Nucleus accumbens (tissue), 56 donors: ENCODE results near the gene CACNB1.

Experiments used
- DNase-seq, 56 donors: peaks; one replicate each; lab custom pipeline; 2025; lab: John Stamatoyannopoulos, UW

Gene CACNB1

GRCh38 chr17:39208136-39208535 is 10.7 kb upstream of the CACNB1 start:
- peak in 38 of 56 donors; percentile 24 to 85 (median 48) for DNase-seq

- no peak for DNase-seq
Observed at GRCh38 chr17:39205112-39205526, 7.7 kb upstream of the CACNB1 start.

- no peak for DNase-seq
Observed at GRCh38 chr17:39204245-39204644, 6.8 kb upstream of the CACNB1 start.

GRCh38 chr17:39200957-39201510 is 3.6 kb upstream of the CACNB1 start:
- no peak for DNase-seq

GRCh38 chr17:39200070-39200879 is 2.8 kb upstream of the CACNB1 start, which contains the start of gene RPL19:
Gene RPL19 (plus strand): TSS chr17:39200283. CDS start chr17:39200345, 62 bp downstream.
- DNase-seq: peak in 51 of 56 donors; percentile 32 to 94 (median 78)

GRCh38 chr17:39199820-39200069 is 2.3 kb upstream of the CACNB1 start:
- DNase-seq: peak in 51 of 56 donors; percentile 27 to 95 (median 82)

- DNase-seq: no peak
Observed at GRCh38 chr17:39198186-39198566, 707 bp upstream of the CACNB1 start.

GRCh38 chr17:39196808-39197291 is 619 bp downstream of the CACNB1 start:
- DNase-seq: peak in 7 of 56 donors; percentile 11 to 42 (median 27)

GRCh38 chr17:39196241-39196807 is 1.1 kb downstream of the CACNB1 start:
- DNase-seq: no peak

- peak in 3 of 56 donors; percentile 10 to 21 (median 12) for DNase-seq
Observed at GRCh38 chr17:39195568-39196160, 1.8 kb downstream of the CACNB1 start.

GRCh38 chr17:39194985-39195524 is 2.4 kb downstream of the CACNB1 start:
- peak in 42 of 56 donors; percentile 17 to 75 (median 52) for DNase-seq

GRCh38 chr17:39194089-39194984 is 3.1 kb downstream of the CACNB1 start:
- DNase-seq: peak in 53 of 56 donors; percentile 18 to 84 (median 60)

- no peak for DNase-seq
Observed at GRCh38 chr17:39193346-39193745, 4.1 kb downstream of the CACNB1 start.

- no peak for DNase-seq
Observed at GRCh38 chr17:39192901-39193300, 4.6 kb downstream of the CACNB1 start.

- DNase-seq: no peak
Observed at GRCh38 chr17:39191750-39192510, 5.5 kb downstream of the CACNB1 start.

- DNase-seq: no peak
Observed at GRCh38 chr17:39187152-39187830, 10.2 kb downstream of the CACNB1 start.

- no peak for DNase-seq
Observed at GRCh38 chr17:39186481-39187002, 10.9 kb downstream of the CACNB1 start.

GRCh38 chr17:39183720-39184119 is 13.7 kb downstream of the CACNB1 start:
- DNase-seq: no peak
